Fibroblast of skin of abdomen (primary cell): Measurements from ENCODE around the gene RAB11FIP5.
"Not testable (repeated sequence)": the region's sequence is repeated elsewhere in the genome, so short reads cannot be mapped to it uniquely, and the experiment has no call there.

Experiments used
- DNase-seq: peaks from one replicate; pipeline ENCODE4 v3.0.0-alpha.2; 2013

Gene RAB11FIP5

GRCh38 chr2:73069855-73070642 is 42.7 kb downstream of the RAB11FIP5 start:
- DNase-seq = no peak

GRCh38 chr2:73069041-73069854 is 43.5 kb downstream of the RAB11FIP5 start:
- no peak for DNase-seq

GRCh38 chr2:73068147-73068546 is 44.6 kb downstream of the RAB11FIP5 start:
- no peak for DNase-seq

GRCh38 chr2:73067043-73067442 is 45.7 kb downstream of the RAB11FIP5 start:
- DNase-seq = no peak

- DNase-seq = not testable (repeated sequence)
These were observed 47.7 kb downstream of the RAB11FIP5 start for GRCh38 chr2:73065070-73065469.

GRCh38 chr2:73063909-73064875 is 48.6 kb downstream of the RAB11FIP5 start:
- DNase-seq = peak; percentile 83

- DNase-seq = no peak
These were observed 49.3 kb downstream of the RAB11FIP5 start for GRCh38 chr2:73063472-73063871.

- DNase-seq = no peak
These were observed 53.6 kb downstream of the RAB11FIP5 start for GRCh38 chr2:73059106-73059505.

- no peak for DNase-seq
These were observed 57.8 kb downstream of the RAB11FIP5 start for GRCh38 chr2:73054980-73055379.

GRCh38 chr2:73053316-73054114 is 59.2 kb downstream of the RAB11FIP5 start:
- DNase-seq = no peak

- DNase-seq = peak; percentile 44
These were observed 62.6 kb downstream of the RAB11FIP5 start for GRCh38 chr2:73050121-73050545.

- DNase-seq = no peak
These were observed 68.6 kb downstream of the RAB11FIP5 start for GRCh38 chr2:73043929-73044832.

- no peak for DNase-seq
These were observed 69.5 kb downstream of the RAB11FIP5 start for GRCh38 chr2:73043276-73043675.

- no peak for DNase-seq
These were observed 74.7 kb downstream of the RAB11FIP5 start for GRCh38 chr2:73037947-73038585.

- DNase-seq = no peak
These were observed 76.0 kb downstream of the RAB11FIP5 start for GRCh38 chr2:73036766-73037165.

- DNase-seq = no peak
These were observed 76.6 kb downstream of the RAB11FIP5 start for GRCh38 chr2:73035899-73036711.

GRCh38 chr2:73034661-73035375 is 77.9 kb downstream of the RAB11FIP5 start:
- DNase-seq = no peak

GRCh38 chr2:73033766-73034381 is 78.9 kb downstream of the RAB11FIP5 start:
- DNase-seq = no peak
